Glutamatergic neuron (in vitro differentiated cells): ENCODE results near the gene TCHP. TPM values are rescaled to one million over a fixed set of nuclear protein-coding genes. Genes with fewer than 3 reads are reported as not detected.

Source experiments
- DNase-seq: peaks from one replicate; pipeline ENCODE4 v3.0.0; 2022
- H3K27ac Mint-ChIP-seq: one replicate; pipeline ENCODE4 v1.8.0; 2020; ENCODE audit warnings: mild to moderate bottlenecking, mixed read lengths, inconsistent platforms; ENCODE audit not compliant: unreplicated experiment
- H3K27me3 Mint-ChIP-seq: one replicate; pipeline ENCODE4 v1.8.0; 2020; ENCODE audit warnings: mild to moderate bottlenecking, moderate library complexity, mixed read lengths, inconsistent platforms; ENCODE audit not compliant: unreplicated experiment
- H3K36me3 Mint-ChIP-seq: one replicate; pipeline ENCODE4 v1.8.0; 2020; ENCODE audit warnings: mild to moderate bottlenecking, mixed read lengths, inconsistent platforms; ENCODE audit not compliant: unreplicated experiment
- H3K4me1 Mint-ChIP-seq: one replicate; pipeline ENCODE4 v1.8.0; 2020; ENCODE audit warnings: mild to moderate bottlenecking, low read depth, mixed read lengths, inconsistent platforms; ENCODE audit not compliant: unreplicated experiment
- H3K4me3 Mint-ChIP-seq: one replicate; pipeline ENCODE4 v1.8.0; 2020; ENCODE audit warnings: mild to moderate bottlenecking, mixed read lengths, inconsistent platforms; ENCODE audit not compliant: unreplicated experiment
- H3K9me3 Mint-ChIP-seq: one replicate; pipeline ENCODE4 v1.8.0; 2020; ENCODE audit warnings: mild to moderate bottlenecking, moderate library complexity, mixed read lengths, inconsistent platforms; ENCODE audit not compliant: unreplicated experiment
- total RNA-seq: library from RNA; stranded (reverse); fragmentation: NEBNext Ultra II Directional; extraction: Animal tissue kit (Norgen Biotek cat#: 25700); gene quantifications from one replicate; pipeline ENCODE4 v1.2.1, GENCODE V29; 2021; ENCODE audit not compliant: unreplicated experiment
- TF ChIP-seq, protein P1 (sequence below): fragments of 200-600 bp; sonication (generic); IDR thresholded peaks from one replicate; pipeline ENCODE4 v1.5.0; 2021; ENCODE audit not compliant: partially characterized antibody, unreplicated experiment

Gene TCHP
- total RNA-seq, 1 donor from 2014 or later, result 31.7 TPM

GRCh38 chr12:109947521-109947920, 47.4 kb downstream of the TCHP start:
- H3K36me3 Mint-ChIP-seq, result no peaks in the 10 kb centered on the region
- H3K4me3 Mint-ChIP-seq, result no peak overlapping the region
- H3K27ac Mint-ChIP-seq, result peak overlapping the region; percentile 52
- H3K4me1 Mint-ChIP-seq, result peaks cover 33% of the 10 kb centered on the region
- no peaks in the 10 kb centered on the region for H3K9me3 Mint-ChIP-seq
- peaks cover 2% of the 10 kb centered on the region for H3K27me3 Mint-ChIP-seq
- TF ChIP-seq, protein P1, sequence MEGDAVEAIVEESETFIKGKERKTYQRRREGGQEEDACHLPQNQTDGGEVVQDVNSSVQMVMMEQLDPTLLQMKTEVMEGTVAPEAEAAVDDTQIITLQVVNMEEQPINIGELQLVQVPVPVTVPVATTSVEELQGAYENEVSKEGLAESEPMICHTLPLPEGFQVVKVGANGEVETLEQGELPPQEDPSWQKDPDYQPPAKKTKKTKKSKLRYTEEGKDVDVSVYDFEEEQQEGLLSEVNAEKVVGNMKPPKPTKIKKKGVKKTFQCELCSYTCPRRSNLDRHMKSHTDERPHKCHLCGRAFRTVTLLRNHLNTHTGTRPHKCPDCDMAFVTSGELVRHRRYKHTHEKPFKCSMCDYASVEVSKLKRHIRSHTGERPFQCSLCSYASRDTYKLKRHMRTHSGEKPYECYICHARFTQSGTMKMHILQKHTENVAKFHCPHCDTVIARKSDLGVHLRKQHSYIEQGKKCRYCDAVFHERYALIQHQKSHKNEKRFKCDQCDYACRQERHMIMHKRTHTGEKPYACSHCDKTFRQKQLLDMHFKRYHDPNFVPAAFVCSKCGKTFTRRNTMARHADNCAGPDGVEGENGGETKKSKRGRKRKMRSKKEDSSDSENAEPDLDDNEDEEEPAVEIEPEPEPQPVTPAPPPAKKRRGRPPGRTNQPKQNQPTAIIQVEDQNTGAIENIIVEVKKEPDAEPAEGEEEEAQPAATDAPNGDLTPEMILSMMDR, result no peak
- DNase-seq, result no peak

GRCh38 chr12:109948368-109948767, 48.3 kb downstream of the TCHP start:
- Mint-ChIP-seq H3K9me3 (peaks cover 2% of the 10 kb centered on the region), H3K4me3 (no peak overlapping the region), H3K4me1 (peaks cover 38% of the 10 kb centered on the region), H3K27ac (peak overlapping the region; percentile 70), H3K27me3 (peaks cover 3% of the 10 kb centered on the region), H3K36me3 (no peaks in the 10 kb centered on the region)
- TF ChIP-seq, protein P1, result no peak
- DNase-seq, result no peak

DNA sequence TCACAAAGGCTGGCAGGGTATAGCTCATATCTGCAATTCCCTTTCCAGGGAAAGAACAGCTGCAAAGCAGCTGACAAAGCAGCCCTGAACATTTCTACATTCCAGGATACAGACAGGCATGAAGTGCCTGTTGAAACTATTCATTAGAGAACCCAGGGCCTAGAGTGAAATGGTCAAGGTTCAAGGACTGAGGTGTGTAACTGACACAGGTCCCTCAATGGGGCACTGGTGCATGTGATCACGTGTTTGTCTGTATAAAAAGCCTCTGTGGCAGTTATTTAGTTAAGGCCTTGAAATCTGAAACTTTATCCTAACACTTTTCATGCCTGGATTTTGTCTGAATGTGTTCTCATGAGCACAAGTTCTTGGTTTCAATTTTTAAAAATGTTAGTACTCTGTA, 49.0 kb downstream of the TCHP start:
- DNase-seq, result no peak
- TF ChIP-seq, protein P1, result no peak
- H3K4me3 Mint-ChIP-seq, result no peak overlapping the region
- H3K36me3 Mint-ChIP-seq, result no peaks in the 10 kb centered on the region
- H3K4me1 Mint-ChIP-seq, result peaks cover 38% of the 10 kb centered on the region
- H3K27me3 Mint-ChIP-seq, result peaks cover 3% of the 10 kb centered on the region
- H3K27ac Mint-ChIP-seq, result peak overlapping the region; percentile 25
- H3K9me3 Mint-ChIP-seq, result peaks cover 2% of the 10 kb centered on the region

DNA sequence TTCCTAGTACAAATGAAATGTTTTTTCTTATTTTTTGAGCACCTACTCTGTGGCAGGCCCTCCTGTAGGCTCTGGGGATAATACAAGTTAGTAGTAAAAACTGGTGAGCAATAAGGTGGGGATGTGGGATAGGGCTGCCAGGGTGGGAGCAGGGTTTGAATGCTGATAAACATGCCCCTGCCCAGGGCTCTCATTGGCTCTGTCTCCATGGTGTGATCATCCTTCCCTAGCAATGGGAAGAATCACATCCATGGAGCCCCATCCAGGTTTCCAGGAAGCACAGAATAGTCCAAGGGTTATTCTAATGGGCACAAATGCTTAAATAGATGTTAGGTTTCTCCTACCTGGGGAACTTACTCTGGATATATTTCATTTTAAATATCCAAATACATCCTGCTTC, 50.6 kb downstream of the TCHP start:
- H3K27me3 Mint-ChIP-seq, result peaks cover 3% of the 10 kb centered on the region
- H3K36me3 Mint-ChIP-seq, result no peaks in the 10 kb centered on the region
- TF ChIP-seq, protein P1, result no peak
- peaks cover 31% of the 10 kb centered on the region for H3K4me1 Mint-ChIP-seq
- no peak for DNase-seq
- peaks cover 2% of the 10 kb centered on the region for H3K9me3 Mint-ChIP-seq
- no peak overlapping the region for H3K4me3 Mint-ChIP-seq
- no peak overlapping the region for H3K27ac Mint-ChIP-seq

DNA sequence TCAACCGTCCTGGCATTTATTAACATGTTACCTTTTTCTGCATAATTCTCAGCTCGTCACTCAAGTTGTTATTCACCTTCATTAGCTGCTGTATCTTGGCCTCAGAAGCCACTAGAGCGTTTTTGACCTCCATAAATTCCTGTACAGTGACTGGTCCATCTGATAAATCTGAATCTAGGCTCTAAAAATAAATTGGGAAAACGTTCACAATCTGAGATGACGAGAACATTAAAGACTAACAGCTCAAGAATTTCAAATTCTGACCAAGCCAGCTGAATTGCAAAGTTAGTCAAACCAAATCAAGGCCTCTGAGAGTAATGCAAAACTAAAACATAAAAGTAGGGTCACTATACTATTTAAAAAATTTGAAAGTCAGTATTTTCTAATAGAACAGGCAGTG, 51.1 kb downstream of the TCHP start:
- Mint-ChIP-seq H3K9me3 (peaks cover 2% of the 10 kb centered on the region), H3K27me3 (peaks cover 3% of the 10 kb centered on the region), H3K4me1 (peaks cover 31% of the 10 kb centered on the region), H3K4me3 (no peak overlapping the region), H3K36me3 (no peaks in the 10 kb centered on the region), H3K27ac (no peak overlapping the region)
- DNase-seq, result no peak
- TF ChIP-seq, protein P1, result no peak
